Stomach (tissue), 9 donors: ENCODE data around the gene ULK1. TPM values are rescaled to one million over a fixed set of nuclear protein-coding genes. Genes with fewer than 3 reads are reported as not detected.

Experiments used
- DNase-seq, 2 donors: peaks; one replicate each; pipeline versions ENCODE4 v3.0.0 to v3.0.0-alpha.2; 2013 to 2019
- H3K27ac ChIP-seq, 5 donors: fragments of 200-600 bp in 4 of 5; sonication (generic) in 4 of 5; one replicate each; pipeline ENCODE4 v1.5.1; 2013 to 2019; ENCODE audit warnings: mild to moderate bottlenecking in 1 of 5, moderate library complexity in 1 of 5
- H3K27me3 ChIP-seq, 3 donors: fragments of 200-600 bp; sonication (generic); one replicate each; pipeline ENCODE4 v1.5.1; 2017 to 2019; ENCODE audit warnings: mixed run types in 1 of 3
- H3K36me3 ChIP-seq, 4 donors: fragments of 200-600 bp; sonication (generic); 1 replicate in 3 of 4; 2 replicates in 1 of 4; pipeline ENCODE4 v1.5.1; 2016 to 2019
- H3K4me1 ChIP-seq, 4 donors: fragments of 200-600 bp; sonication (generic); one replicate each; pipeline ENCODE4 v1.5.1; 2016 to 2019
- H3K4me3 ChIP-seq, 4 donors: fragments of 200-600 bp; sonication (generic) in 3 of 4; one replicate each; pipeline ENCODE4 v1.5.1; 2016 to 2019; ENCODE audit warnings: mild to moderate bottlenecking in 1 of 4
- H3K9me3 ChIP-seq, 4 donors: fragments of 200-600 bp; sonication (generic); one replicate each; pipeline ENCODE4 v1.5.1; 2016 to 2019
- CTCF ChIP-seq, 7 experiments: fragments of 450-650 bp in 4 of 7; fragments of 200-600 bp in 3 of 7; sonication (generic) in 3 of 7; IDR thresholded peaks; one replicate each; pipeline ENCODE4 v1.5.1; 2016 to 2019; ENCODE audit warnings: antibody characterized with exemption in 7 of 7, control low read depth in 2 of 7, mild to moderate bottlenecking in 1 of 7
- EP300 ChIP-seq: sonication (generic); formaldehyde crosslinking; IDR thresholded peaks from one replicate; pipeline ENCODE4 v1.6.1; 2017; ENCODE audit warnings: antibody characterized with exemption
- POLR2A ChIP-seq, 4 donors: fragments of 450-650 bp; IDR thresholded peaks; one replicate each; pipeline ENCODE4 v1.6.1; 2016; ENCODE audit warnings: antibody characterized with exemption in 4 of 4, control low read depth in 2 of 4, mild to moderate bottlenecking in 1 of 4, moderate library complexity in 1 of 4
- POLR2AphosphoS5 ChIP-seq, 3 donors: sonication (generic); formaldehyde crosslinking; IDR thresholded peaks; one replicate each; pipeline ENCODE4 v1.6.1; 2016; ENCODE audit warnings: antibody characterized with exemption in 3 of 3
- WGBS, 5 donors: extraction: QIAGEN DNeasy Blood & Tissue Kit in 3 of 5; methylation state at CpG; one replicate each; pipeline versions ENCODE4 v1.1.5 to v1.1.7; 2013 to 2018; 5-methylcytosine and 5-hydroxymethylcytosine counted together
- intact Hi-C: fragments of 100-400 bp; cut with DNase I; formaldehyde crosslinking; loops from one replicate; pipeline ENCODE4 v1.15.1; 2023; ENCODE audit warnings: low total_unique reads
- polyA plus RNA-seq, 3 donors: library from polyadenylated mRNA; stranded (reverse); fragments of 200-250 nt; gene quantifications; one replicate each; pipeline ENCODE4 v1.2.3, GENCODE V29; 2013
- total RNA-seq, 5 donors: library from RNA; depleted of rRNA; stranded (reverse); fragments of >200 nt; gene quantifications; one replicate each; pipeline versions ENCODE4 v1.1.0 to v1.2.3, GENCODE V29; 2014 to 2016
- donor health status: healthy with polysubstance abuse.
- donor health status: Bipolar disorder and iron deficiency.
- donor health status: healthy.

Gene ULK1
- total and polyA plus RNA-seq, 8 donors, result 10.2 to 45.1 (median 18.3) TPM

GRCh38 chr12:131896080-131896810 is 1.8 kb downstream of the ULK1 start:
- Histone ChIP-seq H3K4me3 (peak overlapping the region; percentile 69 to 79 (median 78)), H3K27ac (peak overlapping the region; percentile 92 to 100 (median 98)), H3K36me3 (peaks cover 0 to 27% (median 22%) of the 10 kb centered on the region in 4 donors), H3K9me3 (no peaks in the 10 kb centered on the region), H3K27me3 (no peaks in the 10 kb centered on the region), H3K4me1 (peaks cover 32 to 68% (median 54%) of the 10 kb centered on the region in 4 donors)
- TF ChIP-seq POLR2AphosphoS5 (IDR thresholded peaks at IDR 0.05) (peak; percentile 80 to 90 (median 90)), POLR2A (IDR thresholded peaks at IDR 0.05) (peak in 2 of 4 donors; percentile 74 to 93), CTCF (IDR thresholded peaks at IDR 0.05) (no peak), EP300 (peak; percentile 32)
- WGBS, 5 donors, result 1 to 15% (median 2%) methylated on average over 4 to 39 of the region's 39 CpGs
- peak; percentile 96 to 97 for DNase-seq
- intact Hi-C loops, result no loop called here

- DNase-seq, result no peak
- Histone ChIP-seq H3K27me3 (no peaks in the 10 kb centered on the region), H3K4me1 (peaks cover 38 to 74% (median 60%) of the 10 kb centered on the region in 4 donors), H3K9me3 (no peaks in the 10 kb centered on the region), H3K27ac (peak overlapping the region; percentile 92 to 100 (median 98)), H3K36me3 (peaks cover 0 to 27% (median 22%) of the 10 kb centered on the region in 4 donors), H3K4me3 (peak overlapping the region; percentile 69 to 79 (median 78))
- intact Hi-C loops, result no loop called here
- TF ChIP-seq POLR2A (IDR thresholded peaks at IDR 0.05) (no peak), POLR2AphosphoS5 (IDR thresholded peaks at IDR 0.05) (peak in 1 of 3 donors; percentile 70), EP300 (no peak), CTCF (IDR thresholded peaks at IDR 0.05) (no peak)
- 33 to 55% (median 43%) methylated on average over 9 to 14 of the region's 14 CpGs for WGBS, 5 donors
Observed at GRCh38 chr12:131896811-131897270, 2.4 kb downstream of the ULK1 start.

DNA sequence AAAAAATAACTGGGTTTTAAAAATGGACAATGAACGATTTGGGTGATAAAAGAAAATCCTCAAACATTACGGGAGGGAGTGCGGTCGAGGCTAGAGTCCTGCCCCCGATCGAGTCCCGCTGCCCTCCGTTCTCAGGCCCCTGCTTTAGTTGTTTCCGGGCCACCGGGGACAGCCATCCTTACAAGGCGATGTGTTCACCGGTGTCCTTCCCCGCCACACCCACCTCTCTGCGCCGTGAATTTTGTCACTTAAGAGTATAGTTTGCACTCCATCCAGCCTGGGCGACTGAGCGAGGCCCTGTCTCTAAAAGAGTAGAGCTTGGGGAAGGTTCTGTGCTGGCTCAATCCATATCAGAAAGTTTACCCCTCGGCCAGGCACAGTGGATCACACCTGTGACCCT is 2.9 kb downstream of the ULK1 start:
- intact Hi-C loops, result no loop called here
- 84 to 92% (median 91%) methylated on average over 18 of the region's 18 CpGs for WGBS, 5 donors
- no peaks in the 10 kb centered on the region for H3K27me3 ChIP-seq
- TF ChIP-seq POLR2A (IDR thresholded peaks at IDR 0.05), result no peak
- TF ChIP-seq CTCF (IDR thresholded peaks at IDR 0.05), result no peak
- TF ChIP-seq POLR2AphosphoS5 (IDR thresholded peaks at IDR 0.05), result no peak
- no peak for TF ChIP-seq EP300
- no peaks in the 10 kb centered on the region for H3K9me3 ChIP-seq
- peaks cover 43 to 79% (median 64%) of the 10 kb centered on the region in 4 donors for H3K4me1 ChIP-seq
- peaks cover 0 to 27% (median 22%) of the 10 kb centered on the region in 4 donors for H3K36me3 ChIP-seq
- DNase-seq, result peak in 1 of 2 donors; percentile 4
- peak overlapping the region in 3 of 4 donors; percentile 69 to 79 (median 78) for H3K4me3 ChIP-seq
- peak overlapping the region; percentile 92 to 100 (median 98) for H3K27ac ChIP-seq

- peak in 1 of 2 donors; percentile 2 for DNase-seq
- 84 to 87% (median 87%) methylated on average over 8 to 9 of the region's 9 CpGs for WGBS, 5 donors
- TF ChIP-seq POLR2A (IDR thresholded peaks at IDR 0.05), result no peak
- TF ChIP-seq POLR2AphosphoS5 (IDR thresholded peaks at IDR 0.05), result no peak
- no peaks in the 10 kb centered on the region for H3K9me3 ChIP-seq
- no peak overlapping the region for H3K4me3 ChIP-seq
- H3K27ac ChIP-seq, result peak overlapping the region in 4 of 5 donors; percentile 10 to 99 (median 98)
- H3K27me3 ChIP-seq, result no peaks in the 10 kb centered on the region
- H3K36me3 ChIP-seq, result peaks cover 0 to 27% (median 22%) of the 10 kb centered on the region in 4 donors
- H3K4me1 ChIP-seq, result peaks cover 49 to 85% (median 70%) of the 10 kb centered on the region in 4 donors
- intact Hi-C loops, result no loop called here
Observed at GRCh38 chr12:131897875-131898274, 3.5 kb downstream of the ULK1 start.
